Mononuclear cell (primary cell): ENCODE data around the gene ARHGAP26. TPM values are rescaled to one million over a fixed set of nuclear protein-coding genes. Genes with fewer than 3 reads are reported as not detected.

Experiments used
- H3K27me3 ChIP-seq: 2 replicates; pipeline ENCODE4 v1.6.0; 2011; ENCODE audit warnings: low read length, control low read depth; ENCODE audit not compliant: insufficient read depth
- H3K4me1 ChIP-seq: 2 replicates; pipeline ENCODE4 v1.5.1; 2011; ENCODE audit warnings: mild to moderate bottlenecking, low read length, control low read depth; ENCODE audit not compliant: insufficient read depth
- H3K4me3 ChIP-seq: 2 replicates; pipeline ENCODE4 v1.5.1; 2011; ENCODE audit warnings: mild to moderate bottlenecking, low read length, moderate library complexity
- H3K9me3 ChIP-seq: 2 replicates; pipeline ENCODE4 v1.5.1; 2011; ENCODE audit warnings: low read depth, mild to moderate bottlenecking, control low read depth, low read length
- total RNA-seq: library from RNA; depleted of rRNA; stranded (reverse); fragments of >200 nt; gene quantifications from one replicate; pipeline ENCODE4 v1.2.3, GENCODE V29; 2012

The ARHGAP26 gene
- total RNA-seq, 1 donor, result 53.6 TPM

DNA sequence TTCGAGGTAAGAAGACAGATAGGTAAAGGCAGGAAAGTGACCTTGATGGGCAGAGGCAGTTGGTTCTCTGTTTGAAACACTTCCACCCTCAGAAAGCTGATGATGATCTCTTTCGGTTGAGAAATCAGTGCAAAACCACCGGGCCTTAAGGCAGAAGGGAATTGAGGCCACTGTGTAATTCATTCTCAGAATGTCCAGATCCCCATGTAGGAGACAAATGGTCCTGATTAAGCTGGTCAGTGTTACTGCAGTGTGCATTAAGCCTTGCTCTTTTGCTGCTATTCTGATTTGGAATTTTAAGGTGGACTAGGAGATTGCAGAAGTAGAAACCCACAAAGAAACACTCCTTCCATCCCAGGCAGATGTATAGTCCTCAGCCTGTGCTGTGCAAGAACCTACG, 255.2 kb downstream of the ARHGAP26 start:
- no peak overlapping the region for H3K4me3 ChIP-seq
- no peaks in the 10 kb centered on the region for H3K27me3 ChIP-seq
- H3K9me3 ChIP-seq, result no peaks in the 10 kb centered on the region
- H3K4me1 ChIP-seq, result peaks cover 32% of the 10 kb centered on the region

DNA sequence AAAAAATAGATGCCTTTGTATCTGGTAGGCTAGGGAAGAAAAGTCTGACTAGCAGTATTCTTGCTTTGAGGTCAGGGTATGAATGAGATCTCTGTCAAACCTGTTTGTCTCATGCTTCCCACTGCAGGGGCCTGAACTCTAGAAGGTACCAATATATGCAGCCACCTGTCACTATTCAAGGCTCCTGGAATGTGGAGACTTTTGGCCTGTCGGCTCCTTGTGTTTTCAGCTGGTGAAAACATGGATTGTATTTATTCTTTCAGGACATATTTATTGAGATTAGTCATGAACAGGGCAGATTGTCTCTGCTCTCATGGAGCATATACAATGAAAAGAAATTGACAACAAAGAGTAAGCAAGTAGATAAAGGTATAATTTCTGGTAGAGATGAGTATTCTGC, 255.8 kb downstream of the ARHGAP26 start:
- Histone ChIP-seq H3K27me3 (no peaks in the 10 kb centered on the region), H3K9me3 (no peaks in the 10 kb centered on the region), H3K4me3 (no peak overlapping the region), H3K4me1 (peaks cover 38% of the 10 kb centered on the region)

GRCh38 chr5:143026380-143026779, 256.2 kb downstream of the ARHGAP26 start:
- Histone ChIP-seq H3K4me3 (no peak overlapping the region), H3K4me1 (peaks cover 41% of the 10 kb centered on the region), H3K9me3 (no peaks in the 10 kb centered on the region), H3K27me3 (no peaks in the 10 kb centered on the region)

- Histone ChIP-seq H3K4me1 (peaks cover 33% of the 10 kb centered on the region), H3K9me3 (no peaks in the 10 kb centered on the region), H3K27me3 (no peaks in the 10 kb centered on the region), H3K4me3 (no peak overlapping the region)
Observed at GRCh38 chr5:143029293-143029692, 259.1 kb downstream of the ARHGAP26 start.

DNA sequence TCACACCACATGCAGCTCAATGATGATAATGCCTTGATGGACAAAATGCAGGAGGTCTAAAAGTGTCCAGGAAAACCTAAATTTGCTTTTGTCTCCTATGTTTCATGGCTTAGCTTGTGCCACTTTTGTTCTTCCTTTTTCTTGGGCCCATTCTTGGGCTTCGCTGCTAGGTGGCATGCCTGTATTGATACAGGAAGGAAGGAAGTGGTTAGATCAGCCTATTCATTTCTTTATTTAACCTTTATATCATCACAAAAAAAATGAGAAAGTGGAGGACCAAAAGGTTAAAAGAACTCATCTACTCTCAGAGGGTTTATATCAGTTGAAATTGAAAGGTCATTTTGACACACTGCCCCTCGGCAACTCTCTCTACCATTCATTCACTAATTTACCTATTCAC, 260.2 kb downstream of the ARHGAP26 start:
- Histone ChIP-seq H3K27me3 (no peaks in the 10 kb centered on the region), H3K4me3 (no peak overlapping the region), H3K9me3 (no peaks in the 10 kb centered on the region), H3K4me1 (peaks cover 29% of the 10 kb centered on the region)

DNA sequence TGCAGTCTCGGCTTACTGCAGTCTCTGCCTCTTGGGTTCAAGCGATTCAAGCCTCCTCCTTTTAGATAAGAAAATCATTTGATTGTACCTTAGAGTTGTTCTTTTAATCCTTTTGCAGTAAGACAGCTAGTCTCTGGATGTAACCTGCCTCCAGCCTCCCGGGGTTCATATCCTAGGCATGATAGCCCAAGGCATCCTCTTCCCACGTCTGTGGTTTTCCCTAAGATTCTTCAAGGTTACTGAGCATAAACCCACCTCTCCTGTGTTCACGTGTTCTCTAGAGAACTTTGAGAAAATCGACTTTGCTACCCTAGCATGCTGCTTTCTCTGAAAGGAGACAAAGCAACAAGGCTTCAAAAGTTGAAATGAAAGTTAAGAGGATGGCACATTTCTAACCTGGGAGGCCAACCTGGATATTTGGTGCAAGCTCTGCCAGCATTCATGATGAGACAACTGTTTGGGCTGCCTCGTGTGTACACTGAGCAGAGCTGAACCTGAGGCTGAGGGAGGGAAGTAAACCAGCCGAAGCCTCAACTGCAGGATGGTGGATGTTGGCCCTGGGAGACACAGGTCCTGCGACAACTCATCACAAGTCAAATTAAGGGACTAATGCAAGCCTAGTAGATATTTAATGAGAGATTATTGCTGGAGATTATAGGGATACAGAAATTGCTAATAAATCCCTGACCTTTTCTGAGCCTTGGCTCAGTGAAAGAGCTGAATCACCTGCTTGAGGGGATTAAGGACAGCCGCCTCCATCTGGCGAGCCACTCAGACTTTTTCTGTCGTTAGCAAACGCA, 261.8 kb downstream of the ARHGAP26 start:
- H3K9me3 ChIP-seq, result no peaks in the 10 kb centered on the region
- H3K4me3 ChIP-seq, result no peak overlapping the region
- no peaks in the 10 kb centered on the region for H3K27me3 ChIP-seq
- H3K4me1 ChIP-seq, result peaks cover 26% of the 10 kb centered on the region

GRCh38 chr5:143032581-143032836, 262.3 kb downstream of the ARHGAP26 start:
- Histone ChIP-seq H3K4me1 (peaks cover 26% of the 10 kb centered on the region), H3K9me3 (no peaks in the 10 kb centered on the region), H3K4me3 (no peak overlapping the region), H3K27me3 (no peaks in the 10 kb centered on the region)

- H3K4me3 ChIP-seq, result no peak overlapping the region
- H3K9me3 ChIP-seq, result no peaks in the 10 kb centered on the region
- no peaks in the 10 kb centered on the region for H3K27me3 ChIP-seq
Observed at GRCh38 chr5:143033535-143034250, 263.5 kb downstream of the ARHGAP26 start.

DNA sequence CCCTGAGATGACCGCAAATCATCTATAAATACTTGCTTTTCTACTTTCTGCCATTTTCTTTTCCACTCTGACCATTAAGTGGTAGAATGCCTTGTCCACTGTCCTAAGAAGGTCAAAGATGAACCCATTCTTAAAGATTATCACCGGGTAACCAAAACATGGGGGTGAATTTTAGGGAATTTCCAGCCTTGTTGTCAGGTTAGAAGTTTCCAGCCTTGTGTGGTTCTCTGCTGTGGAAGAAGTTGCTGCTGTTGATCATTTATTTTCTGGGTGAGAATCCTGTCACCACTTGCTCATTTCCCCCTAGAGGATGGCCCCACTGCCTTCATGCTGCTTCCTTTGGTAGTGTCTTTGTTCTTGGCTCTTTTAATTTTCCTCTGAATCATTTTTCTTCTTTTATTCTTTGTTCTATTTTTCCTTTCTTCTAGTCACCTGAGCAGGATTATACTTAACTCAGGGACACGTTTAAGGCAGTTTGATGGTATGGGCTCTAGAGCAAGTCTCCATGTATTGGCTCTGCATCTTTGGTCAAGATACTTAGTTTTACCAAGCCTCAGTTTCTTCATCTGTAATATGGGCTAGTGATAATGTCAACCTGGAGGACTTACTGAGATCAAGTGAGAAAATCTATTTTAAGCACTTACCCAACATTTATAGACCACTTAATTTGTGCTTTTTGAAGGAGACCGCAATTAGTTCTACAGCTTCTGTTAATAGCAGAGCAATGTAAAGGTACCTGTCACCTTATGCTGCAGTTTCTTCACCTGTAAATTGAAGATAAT, 266.2 kb downstream of the ARHGAP26 start:
- Histone ChIP-seq H3K4me1 (no peaks in the 10 kb centered on the region), H3K9me3 (no peaks in the 10 kb centered on the region), H3K4me3 (no peak overlapping the region), H3K27me3 (no peaks in the 10 kb centered on the region)

More at GRCh38 chr5:143033535-143034250, 263.5 kb downstream of the ARHGAP26 start:
- peaks cover 26% of the 10 kb centered on the region for H3K4me1 ChIP-seq

DNA sequence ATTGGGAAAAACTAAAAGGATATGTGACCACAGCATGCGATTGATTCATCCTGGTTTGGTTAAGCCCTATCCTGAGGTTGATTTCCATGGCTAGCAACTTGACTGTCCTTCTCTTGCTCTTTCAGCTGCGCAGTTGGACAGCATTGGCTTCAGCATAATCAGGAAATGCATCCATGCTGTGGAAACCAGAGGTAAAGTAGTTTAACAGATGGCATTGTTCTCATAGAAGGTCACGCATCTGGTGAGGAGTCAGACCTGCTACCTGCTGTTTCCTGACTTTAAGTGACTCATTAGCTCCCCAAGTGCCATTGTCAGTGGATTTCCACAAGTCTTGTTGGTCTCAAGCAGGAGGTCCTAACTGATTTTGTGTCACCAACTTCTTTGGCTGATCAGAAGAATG, 266.9 kb downstream of the ARHGAP26 start:
- no peaks in the 10 kb centered on the region for H3K27me3 ChIP-seq
- H3K4me1 ChIP-seq, result no peaks in the 10 kb centered on the region
- H3K9me3 ChIP-seq, result no peaks in the 10 kb centered on the region
- H3K4me3 ChIP-seq, result no peak overlapping the region

- Histone ChIP-seq H3K4me1 (no peaks in the 10 kb centered on the region), H3K4me3 (no peak overlapping the region), H3K9me3 (no peaks in the 10 kb centered on the region), H3K27me3 (no peaks in the 10 kb centered on the region)
Observed at GRCh38 chr5:143037708-143038107, 267.5 kb downstream of the ARHGAP26 start.

GRCh38 chr5:143040622-143041021, 270.4 kb downstream of the ARHGAP26 start:
- H3K4me1 ChIP-seq, result no peaks in the 10 kb centered on the region

GRCh38 chr5:143041461-143041860, 271.3 kb downstream of the ARHGAP26 start:
- H3K27me3 ChIP-seq, result no peaks in the 10 kb centered on the region
- no peaks in the 10 kb centered on the region for H3K9me3 ChIP-seq
- H3K4me3 ChIP-seq, result no peak overlapping the region
- H3K4me1 ChIP-seq, result no peaks in the 10 kb centered on the region

More at GRCh38 chr5:143040622-143041021, 270.4 kb downstream of the ARHGAP26 start:
- H3K4me3 ChIP-seq, result no peak overlapping the region
- H3K27me3 ChIP-seq, result no peaks in the 10 kb centered on the region
- no peaks in the 10 kb centered on the region for H3K9me3 ChIP-seq

DNA sequence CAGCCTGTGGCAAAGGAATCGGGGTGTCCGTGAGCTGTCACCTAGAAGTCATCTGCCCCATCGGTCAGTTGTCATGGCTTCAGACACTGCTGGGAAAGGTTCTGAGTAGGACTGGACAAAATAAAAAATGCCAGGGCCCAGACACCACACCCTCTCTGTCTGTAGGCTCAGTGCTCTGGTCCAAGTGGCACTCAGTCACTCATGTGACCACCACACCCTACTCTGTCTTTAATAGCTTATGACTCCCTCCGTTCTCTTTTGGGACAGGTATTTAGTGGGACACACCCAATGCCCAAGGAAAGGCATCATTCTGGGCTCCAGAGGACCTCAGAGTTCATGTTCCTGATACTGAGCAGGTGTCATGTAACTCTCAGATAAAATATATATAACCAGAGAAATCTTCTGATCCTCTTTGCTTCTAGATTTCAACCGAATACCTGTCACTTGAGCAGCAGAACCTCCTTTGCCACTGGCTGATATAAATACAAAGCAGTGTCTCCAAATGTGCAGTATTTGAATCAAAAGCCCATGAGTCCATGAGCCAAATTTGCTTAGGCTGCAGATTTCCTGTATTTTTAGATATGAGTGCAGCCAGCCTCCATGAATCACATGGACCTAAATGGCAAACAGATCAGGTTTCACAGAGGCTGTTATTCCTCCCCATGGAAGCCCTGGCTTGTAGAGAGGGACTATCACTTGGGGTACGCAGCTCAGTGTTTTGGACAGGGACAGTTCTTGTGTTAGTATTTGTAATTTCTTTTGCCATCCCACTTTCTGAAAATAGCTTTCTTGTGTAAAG, 272.0 kb downstream of the ARHGAP26 start:
- Histone ChIP-seq H3K4me3 (no peak overlapping the region), H3K4me1 (no peaks in the 10 kb centered on the region), H3K9me3 (no peaks in the 10 kb centered on the region), H3K27me3 (no peaks in the 10 kb centered on the region)

- Histone ChIP-seq H3K4me3 (no peak overlapping the region), H3K4me1 (no peaks in the 10 kb centered on the region), H3K27me3 (no peaks in the 10 kb centered on the region), H3K9me3 (no peaks in the 10 kb centered on the region)
Observed at GRCh38 chr5:143044265-143044664, 274.1 kb downstream of the ARHGAP26 start.
